K562 (cell line): ENCODE data around the gene MGRN1.
"Not testable (repeated sequence)": the region's sequence is repeated elsewhere in the genome, so short reads cannot be mapped to it uniquely, and the experiment has no call there.

ENCODE experiments used
- CBX3 ChIP-seq, 2 experiments: IDR thresholded peaks; 1 replicate in 1 of 2; 2 replicates in 1 of 2; pipeline ENCODE4 v1.6.1; 2012; ENCODE audit warnings: inconsistent platforms in 2 of 2, low read length in 2 of 2, borderline replicate concordance in 1 of 2, control low read depth in 1 of 2
- FOS ChIP-seq: IDR thresholded peaks from 3 replicates; pipeline ENCODE4 v1.6.1; 2011; ENCODE audit not compliant: insufficient read length; ENCODE audit errors: extremely low read depth
- PTTG1 ChIP-seq: fragments of 450-650 bp; IDR thresholded peaks from 2 replicates; pipeline ENCODE4 v1.6.1; 2016; ENCODE audit warnings: low read depth, mild to moderate bottlenecking, missing genetic modification characterization, missing compliant biosample characterization
- TAF1 ChIP-seq: IDR thresholded peaks from 2 replicates; pipeline ENCODE4 v1.6.1; 2011; ENCODE audit warnings: mild to moderate bottlenecking, low read length, moderate library complexity; ENCODE audit not compliant: insufficient read depth, control insufficient read depth, severe bottlenecking; ENCODE audit errors: extremely low read depth
- ZBTB8A ChIP-seq: fragments of 450-650 bp; IDR thresholded peaks from 2 replicates; pipeline ENCODE4 v1.6.1; 2018; ENCODE audit warnings: mild to moderate bottlenecking, moderate library complexity; ENCODE audit not compliant: partially characterized antibody
- TF ChIP-seq, protein P1 (sequence below), 3 experiments: IDR thresholded peaks in 2 of 3; conservative IDR thresholded peaks in 1 of 3; 2 replicates each; pipeline ENCODE4 v1.5.1; 2011 to 2012; ENCODE audit warnings: low read length in 3 of 3, mild to moderate bottlenecking in 3 of 3, control low read depth in 2 of 3, improper control_type of control experiment in 1 of 3, inconsistent platforms in 1 of 3, low read depth in 1 of 3, mixed read lengths in 1 of 3, moderate library complexity in 1 of 3; ENCODE audit not compliant: insufficient read depth in 2 of 3

GRCh38 chr16:4650443-4651074 lies 25.9 kb downstream of the MGRN1 start:
- TF ChIP-seq FOS; TAF1; ZBTB8A; PTTG1 (tag); CBX3 (IDR thresholded peaks at IDR 0.05; ENCODE audit: borderline replicate concordance in 1 of 2, low read length in 2 of 2): not testable (repeated sequence)
- TF ChIP-seq, protein P1, sequence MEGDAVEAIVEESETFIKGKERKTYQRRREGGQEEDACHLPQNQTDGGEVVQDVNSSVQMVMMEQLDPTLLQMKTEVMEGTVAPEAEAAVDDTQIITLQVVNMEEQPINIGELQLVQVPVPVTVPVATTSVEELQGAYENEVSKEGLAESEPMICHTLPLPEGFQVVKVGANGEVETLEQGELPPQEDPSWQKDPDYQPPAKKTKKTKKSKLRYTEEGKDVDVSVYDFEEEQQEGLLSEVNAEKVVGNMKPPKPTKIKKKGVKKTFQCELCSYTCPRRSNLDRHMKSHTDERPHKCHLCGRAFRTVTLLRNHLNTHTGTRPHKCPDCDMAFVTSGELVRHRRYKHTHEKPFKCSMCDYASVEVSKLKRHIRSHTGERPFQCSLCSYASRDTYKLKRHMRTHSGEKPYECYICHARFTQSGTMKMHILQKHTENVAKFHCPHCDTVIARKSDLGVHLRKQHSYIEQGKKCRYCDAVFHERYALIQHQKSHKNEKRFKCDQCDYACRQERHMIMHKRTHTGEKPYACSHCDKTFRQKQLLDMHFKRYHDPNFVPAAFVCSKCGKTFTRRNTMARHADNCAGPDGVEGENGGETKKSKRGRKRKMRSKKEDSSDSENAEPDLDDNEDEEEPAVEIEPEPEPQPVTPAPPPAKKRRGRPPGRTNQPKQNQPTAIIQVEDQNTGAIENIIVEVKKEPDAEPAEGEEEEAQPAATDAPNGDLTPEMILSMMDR (IDR thresholded peaks at IDR 0.05 in 2 of 3, conservative IDR thresholded peaks at IDR 0.05 in 1 of 3; ENCODE audit: insufficient read depth in 2 of 3, low read depth in 1 of 3, low read length in 3 of 3): peak; percentile 81 to 95 (median 83)
